ENCODE data around the gene CYLD. TPM values are rescaled to one million over a fixed set of nuclear protein-coding genes. Genes with fewer than 3 reads are reported as not detected.

Gene CYLD
- total RNA-seq, 1 experiment from 2014 or later, result 11.9 TPM

DNA sequence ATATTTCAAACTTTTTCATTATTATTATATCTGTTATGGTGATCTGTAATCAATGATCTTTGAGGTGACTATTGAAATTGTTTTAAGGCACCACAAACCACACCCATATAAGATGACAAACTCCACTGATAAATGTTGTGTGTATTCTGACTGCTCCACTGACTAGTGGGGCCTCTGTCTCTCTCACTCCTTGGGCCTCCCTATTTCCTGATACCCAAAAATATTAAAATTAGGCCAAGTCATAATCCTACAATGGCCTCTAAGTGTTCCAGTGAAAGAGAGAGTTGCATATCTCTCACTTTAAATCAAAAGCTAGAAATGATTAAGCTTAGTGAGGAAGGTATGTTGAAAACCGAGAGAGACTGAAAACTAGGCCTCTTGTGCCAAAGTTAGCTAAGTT, 23.4 kb downstream of the CYLD start (continued):
- TF ChIP-seq ELF1 (IDR thresholded peaks at IDR 0.05; ENCODE audit: borderline replicate concordance, low read depth), result no peak
- TF ChIP-seq EGR1 (IDR thresholded peaks at IDR 0.05; ENCODE audit: low read depth), result no peak

GRCh38 chr16:50765861-50766260, 24.0 kb downstream of the CYLD start:
- Histone ChIP-seq H3K27ac (ENCODE audit: low read depth, low read length) (no peak overlapping the region), H3K4me3 (replicated peaks in 1 of 2; ENCODE audit: low read depth in 1 of 2, low read length in 2 of 2) (no peak overlapping the region), H2AFZ (ENCODE audit: low read depth, low read length, poor library complexity, severe bottlenecking) (no peak overlapping the region), H3K9me3 (ENCODE audit: control insufficient read depth in 1 of 2, insufficient read depth in 1 of 2, low read depth in 1 of 2, low read length in 2 of 2) (peaks cover 0 to 3% of the 10 kb centered on the region in 2 experiments; a peak in 1 of 4 replicates), H3K9me2 (ENCODE audit: insufficient read depth) (no peaks in the 10 kb centered on the region), H3K36me3 (ENCODE audit: control insufficient read depth in 1 of 2, insufficient read depth in 2 of 2, low read length in 2 of 2) (no peaks in the 10 kb centered on the region), H3K9ac (ENCODE audit: low read length) (no peak overlapping the region), H3K79me2 (ENCODE audit: insufficient read depth, low read length) (no peaks in the 10 kb centered on the region), H3K27me3 (ENCODE audit: insufficient read depth, low read length) (no peaks in the 10 kb centered on the region), H4K20me1 (ENCODE audit: insufficient read depth) (no peaks in the 10 kb centered on the region), H3K4me1 (ENCODE audit: control insufficient read depth in 1 of 2, insufficient read depth in 2 of 2, low read length in 2 of 2) (no peaks in the 10 kb centered on the region), H3K4me2 (ENCODE audit: low read length) (no peak overlapping the region)
- intact Hi-C loops (cut with micrococcal nuclease), result no loop called here
- BruUV-seq (replicated peaks), result no TSS peak
- DNase-seq (ENCODE audit: low read depth, low spot score) (no peak), ATAC-seq (no peak)
- TF ChIP-seq POLR2AphosphoS5 (IDR thresholded peaks at IDR 0.05; ENCODE audit: low read depth, low read length) (no peak), TCF7L2 (IDR thresholded peaks at IDR 0.05; ENCODE audit: borderline replicate concordance, extremely low read depth, insufficient read depth, insufficient read length) (no peak), EZH2 (IDR thresholded peaks at IDR 0.05) (no peak), EZH2phosphoT487 (IDR thresholded peaks at IDR 0.05; ENCODE audit: borderline replicate concordance) (no peak), CBX3 (IDR thresholded peaks at IDR 0.05; ENCODE audit: low read depth) (no peak), EGR1 (IDR thresholded peaks at IDR 0.05; ENCODE audit: low read depth) (no peak), CEBPB (IDR thresholded peaks at IDR 0.05; ENCODE audit: low read depth) (no peak), SIN3A (IDR thresholded peaks at IDR 0.05; ENCODE audit: low read depth) (no peak)
- RAD21 ChIA-PET (ENCODE audit: low non-redundant PET in 1 of 2, low total read pairs in 2 of 2, uncharacterized antibody in 2 of 2, unreplicated experiment in 2 of 2), result no interaction called here
- CTCF ChIA-PET, result no interaction called here
- POLR2A ChIA-PET, result no interaction called here

GRCh38 chr16:50767197-50767596, 25.3 kb downstream of the CYLD start:
- Histone ChIP-seq H3K27ac (ENCODE audit: low read depth, low read length) (no peak overlapping the region), H2AFZ (ENCODE audit: low read depth, low read length, poor library complexity, severe bottlenecking) (no peak overlapping the region), H4K20me1 (ENCODE audit: insufficient read depth) (no peaks in the 10 kb centered on the region), H3K9me2 (ENCODE audit: insufficient read depth) (no peaks in the 10 kb centered on the region), H3K36me3 (ENCODE audit: control insufficient read depth in 1 of 2, insufficient read depth in 2 of 2, low read length in 2 of 2) (no peaks in the 10 kb centered on the region), H3K27me3 (ENCODE audit: insufficient read depth, low read length) (no peaks in the 10 kb centered on the region), H3K4me2 (ENCODE audit: low read length) (no peak overlapping the region), H3K4me3 (replicated peaks in 1 of 2; ENCODE audit: low read depth in 1 of 2, low read length in 2 of 2) (no peak overlapping the region), H3K9me3 (ENCODE audit: control insufficient read depth in 1 of 2, insufficient read depth in 1 of 2, low read depth in 1 of 2, low read length in 2 of 2) (peaks cover 0 to 3% of the 10 kb centered on the region in 2 experiments; a peak in 1 of 4 replicates), H3K9ac (ENCODE audit: low read length) (no peak overlapping the region), H3K79me2 (ENCODE audit: insufficient read depth, low read length) (no peaks in the 10 kb centered on the region), H3K4me1 (ENCODE audit: control insufficient read depth in 1 of 2, insufficient read depth in 2 of 2, low read length in 2 of 2) (no peaks in the 10 kb centered on the region)
- TF ChIP-seq CEBPB (IDR thresholded peaks at IDR 0.05; ENCODE audit: low read depth), result no peak
- TF ChIP-seq ZNF274 (IDR thresholded peaks at IDR 0.05; ENCODE audit: low read depth, low read length), result no peak
- no peak for TF ChIP-seq ZFX (IDR thresholded peaks at IDR 0.05)
- no peak for TF ChIP-seq YY1 (IDR thresholded peaks at IDR 0.05; ENCODE audit: extremely low read depth, insufficient replicate concordance, low read depth, low read length)
- no peak for TF ChIP-seq SIN3A (IDR thresholded peaks at IDR 0.05; ENCODE audit: low read depth)
- TF ChIP-seq JUND (IDR thresholded peaks at IDR 0.05), result no peak
- TF ChIP-seq SP1 (IDR thresholded peaks at IDR 0.05; ENCODE audit: low read depth), result no peak
- BruUV-seq (replicated peaks), result no TSS peak
- DNase-seq (ENCODE audit: low read depth, low spot score) (no peak), ATAC-seq (no peak)
- ChIA-PET CTCF (interaction anchor here (1.2 kb wide), 1 partner anchor 39 kb away, joined by 3 read pairs; no protein-coding TSS in a partner anchor), RAD21 (ENCODE audit: low non-redundant PET in 1 of 2, low total read pairs in 2 of 2, uncharacterized antibody in 2 of 2, unreplicated experiment in 2 of 2) (no interaction called here), POLR2A (no interaction called here)
- intact Hi-C loops (cut with micrococcal nuclease), result no loop called here
